ENCODE data around the gene KLHL33.

DNA sequence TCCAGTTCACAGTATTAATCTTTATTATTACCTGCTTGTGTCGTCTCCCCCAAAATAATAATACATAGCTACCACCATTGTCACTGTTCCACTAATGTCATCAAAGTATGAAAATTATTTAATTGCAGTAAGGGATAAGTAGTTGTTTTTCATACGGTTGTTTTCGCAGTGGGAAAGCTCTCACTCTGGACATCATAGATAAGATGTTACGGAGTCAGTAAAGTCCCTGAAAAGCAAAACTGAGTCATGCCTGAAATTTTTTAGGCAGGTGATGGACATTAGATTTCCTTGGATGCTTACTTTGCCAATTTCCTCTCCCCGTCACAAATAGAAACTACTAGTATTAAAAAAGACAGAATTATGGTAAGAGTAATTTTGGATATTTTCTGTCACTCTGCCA is 46.4 kb upstream of the KLHL33 start:
- TF ChIP-seq CTCF (IDR thresholded peaks at IDR 0.05) (no peak), POLR2A (IDR thresholded peaks at IDR 0.05) (no peak)
